NCI-H524 treated with DMSO at 0.1 percent for 48 hours (cell line): Measurements from ENCODE around the gene ECE2.
A peak's percentile ranks its signal among the peaks of the same experiment; 100 is the strongest.

Source experiments
- DNase-seq: peaks from one replicate; lab custom pipeline; 2025; lab: John Stamatoyannopoulos, UW

ECE2 gene

DNA sequence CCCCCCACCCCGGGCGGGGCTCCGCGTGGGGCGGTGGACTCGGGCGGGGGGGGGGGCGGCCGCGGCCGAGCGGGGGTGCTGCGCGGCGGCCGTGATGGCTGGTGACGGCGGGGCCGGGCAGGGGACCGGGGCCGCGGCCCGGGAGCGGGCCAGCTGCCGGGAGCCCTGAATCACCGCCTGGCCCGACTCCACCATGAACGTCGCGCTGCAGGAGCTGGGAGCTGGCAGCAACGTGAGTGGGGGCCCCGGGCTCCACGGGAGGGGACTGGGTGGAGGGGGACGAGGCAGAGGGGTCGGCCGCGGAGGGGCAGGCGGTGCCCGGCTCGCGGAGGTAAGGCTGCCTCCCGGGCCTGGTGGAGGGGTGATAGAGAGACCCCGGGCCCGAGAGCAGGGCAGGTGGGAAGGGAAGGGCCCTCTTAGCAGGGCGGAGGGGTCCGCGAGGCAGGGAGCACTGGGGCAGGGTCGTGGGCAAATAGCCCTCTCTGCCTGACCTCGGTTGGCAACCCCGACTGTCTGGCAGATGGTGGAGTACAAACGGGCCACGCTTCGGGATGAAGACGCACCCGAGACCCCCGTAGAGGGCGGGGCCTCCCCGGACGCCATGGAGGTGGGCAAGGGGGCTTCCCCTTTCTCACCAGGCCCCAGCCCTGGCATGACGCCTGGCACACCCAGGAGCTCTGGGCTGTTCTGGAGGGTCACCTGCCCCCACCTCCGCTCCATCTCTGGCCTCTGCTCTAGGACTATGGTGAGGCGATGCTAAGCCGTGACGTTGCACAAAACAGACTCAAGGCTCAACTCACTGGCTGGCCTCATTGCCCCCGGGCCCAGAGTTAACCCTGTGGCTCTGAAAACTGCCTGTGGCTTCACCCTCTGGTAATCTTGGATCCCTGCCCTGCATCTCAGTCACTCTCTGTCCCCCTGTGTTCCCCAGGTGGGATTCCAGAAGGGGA, at the start of gene ECE2:
ECE2 (plus strand) TSS at position 62 of the 950 bp plus-strand sequence; CDS start at position 194, 132 bp downstream.
- DNase-seq = no peak

DNA sequence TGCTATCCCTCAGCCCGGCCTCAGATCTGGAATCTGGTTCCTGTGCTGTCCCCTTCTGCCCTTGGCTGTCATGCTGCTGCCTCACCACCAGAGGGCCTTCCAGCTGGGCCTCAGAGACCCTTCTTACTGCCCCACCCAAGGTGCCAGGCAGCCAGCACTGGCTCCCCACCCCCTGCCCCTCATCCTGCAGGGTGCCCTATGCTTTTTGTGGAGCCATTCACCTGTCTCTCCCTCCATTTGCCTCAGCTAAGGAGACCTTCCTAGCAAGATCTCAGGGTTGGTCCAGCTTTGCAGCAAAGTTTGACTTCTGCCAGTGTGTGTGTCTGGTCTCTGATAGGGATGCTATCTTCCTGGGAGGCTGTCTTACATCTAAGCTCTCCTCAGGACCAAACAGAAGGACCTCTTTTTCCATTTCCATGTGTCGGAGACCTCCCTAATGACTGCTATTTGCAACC, 48.3 kb upstream of the ECE2 start:
- DNase-seq = peak; percentile 16

DNA sequence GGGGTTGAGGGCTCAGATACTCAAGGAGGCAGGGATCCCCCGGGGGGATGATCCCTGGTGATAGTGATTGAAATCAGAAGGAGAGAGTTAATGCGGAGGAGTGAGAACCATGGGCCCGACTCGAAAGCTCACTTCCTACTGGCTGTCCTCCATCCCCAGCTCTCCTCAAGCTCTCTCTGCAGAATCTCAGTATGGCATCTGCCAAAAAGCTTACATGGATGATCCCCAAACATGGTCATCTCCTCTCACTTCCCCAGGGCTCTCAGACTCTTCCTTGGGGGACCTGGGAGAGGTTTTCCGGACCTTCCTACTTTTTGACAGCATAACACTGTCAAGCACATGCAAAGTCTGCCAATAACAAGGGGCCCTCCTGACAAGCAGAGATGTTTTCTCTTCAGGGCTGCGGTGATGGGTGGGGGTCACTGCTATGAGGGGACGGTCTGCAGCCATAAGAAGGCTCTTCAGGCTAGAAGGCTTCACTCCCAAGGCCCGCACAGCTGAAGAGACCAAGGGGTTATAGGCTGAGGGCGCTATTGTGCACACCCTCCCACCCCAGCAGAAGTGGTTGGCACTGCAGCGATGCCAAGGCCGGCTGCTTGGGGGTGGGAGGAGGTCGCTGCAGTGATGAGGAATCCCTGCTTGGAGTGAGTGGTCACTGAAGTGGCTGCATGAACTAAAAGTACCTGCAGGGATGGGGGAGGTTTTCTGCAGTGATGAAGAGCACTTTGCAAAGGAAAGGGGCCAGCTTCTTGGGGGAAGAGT, 47.3 kb upstream of the ECE2 start:
- DNase-seq = no peak

- DNase-seq = peak; percentile 33
These were observed 46.3 kb upstream of the ECE2 start, which contains the start of gene VWA5B2 for GRCh38 chr3:184229394-184230080. TSS of gene VWA5B2 (plus strand) at chr3:184229585. CDS start at chr3:184230529, 944 bp downstream.

- peak; percentile 6 for DNase-seq
These were observed 45.7 kb upstream of the ECE2 start for GRCh38 chr3:184230081-184230602.

GRCh38 chr3:184230603-184231528, 45.0 kb upstream of the ECE2 start:
- no peak for DNase-seq

DNA sequence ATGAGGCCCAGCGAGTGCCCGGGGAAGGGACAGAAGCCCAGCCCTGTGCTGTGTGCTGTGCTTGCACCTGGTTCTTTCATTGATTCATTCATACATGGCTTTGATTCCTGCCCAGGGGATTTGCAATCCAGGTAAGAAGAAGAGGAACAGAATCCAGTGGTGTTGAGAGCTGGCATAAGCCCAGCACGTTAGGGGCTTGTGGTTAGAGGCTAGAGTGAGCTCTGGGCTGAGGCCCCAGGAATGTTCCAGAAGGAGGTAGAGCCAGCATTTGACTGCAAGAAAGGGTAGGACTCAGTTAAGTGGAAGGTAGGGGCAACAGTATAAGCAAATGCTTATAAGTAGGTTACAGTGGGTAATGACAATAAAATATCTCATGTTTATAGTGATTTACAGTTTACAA, 44.2 kb upstream of the ECE2 start:
- no peak for DNase-seq

- DNase-seq = no peak
These were observed 42.5 kb upstream of the ECE2 start for GRCh38 chr3:184233127-184233843.

DNA sequence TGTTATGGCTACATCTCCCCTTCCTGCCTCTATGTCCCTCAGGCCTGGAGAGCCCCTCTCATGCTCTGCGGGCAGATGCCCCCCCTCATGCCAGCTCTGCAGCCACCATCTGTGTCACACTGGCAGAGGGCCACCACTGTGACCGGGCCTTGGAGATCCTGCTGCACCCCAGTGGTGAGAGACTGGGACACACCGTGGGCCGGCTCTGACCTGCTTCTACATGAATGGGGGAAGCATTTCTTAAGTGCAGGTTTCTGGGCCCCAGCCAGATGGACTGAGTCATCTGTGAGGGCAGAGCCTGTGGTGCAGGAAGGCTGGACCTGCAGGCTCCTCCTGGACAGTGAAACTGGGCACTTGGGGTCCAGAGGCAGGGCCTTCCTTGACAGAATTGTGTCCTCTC, 41.6 kb upstream of the ECE2 start:
- peak; percentile 63 for DNase-seq

DNA sequence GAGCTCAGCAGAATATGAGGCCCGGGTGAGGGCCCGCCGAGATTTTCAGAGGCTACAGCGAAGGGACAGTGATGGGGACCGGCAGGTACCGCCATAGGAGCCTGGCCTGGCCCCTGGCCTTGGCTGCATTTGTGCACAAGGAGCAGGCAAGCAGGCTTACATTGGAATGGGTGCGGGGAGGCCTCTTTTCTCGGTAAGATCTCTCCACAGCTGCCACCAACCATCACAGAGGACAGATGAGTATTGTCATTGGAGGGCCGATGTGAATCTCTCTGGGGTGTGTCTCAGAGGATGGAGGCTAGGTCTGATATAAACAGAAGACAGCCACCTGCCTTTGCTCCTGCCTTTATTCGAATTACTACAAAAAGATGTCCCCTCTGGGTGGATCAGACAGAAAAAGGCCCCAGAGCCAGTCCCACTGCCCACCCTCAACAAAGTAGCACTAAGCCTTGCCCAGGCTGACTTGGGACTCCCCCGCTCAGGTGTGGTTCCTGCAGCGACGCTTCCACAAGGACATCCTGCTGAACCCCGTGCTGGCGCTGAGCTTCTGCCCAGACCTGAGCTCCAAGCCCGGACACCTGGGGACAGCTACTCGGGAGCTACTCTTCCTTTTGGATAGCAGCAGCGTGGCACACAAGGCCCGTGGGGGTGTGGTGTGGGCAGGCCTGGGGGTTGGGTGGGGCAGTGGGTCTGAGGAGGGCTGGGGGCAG, 41.0 kb upstream of the ECE2 start:
- peak; percentile 43 for DNase-seq

DNA sequence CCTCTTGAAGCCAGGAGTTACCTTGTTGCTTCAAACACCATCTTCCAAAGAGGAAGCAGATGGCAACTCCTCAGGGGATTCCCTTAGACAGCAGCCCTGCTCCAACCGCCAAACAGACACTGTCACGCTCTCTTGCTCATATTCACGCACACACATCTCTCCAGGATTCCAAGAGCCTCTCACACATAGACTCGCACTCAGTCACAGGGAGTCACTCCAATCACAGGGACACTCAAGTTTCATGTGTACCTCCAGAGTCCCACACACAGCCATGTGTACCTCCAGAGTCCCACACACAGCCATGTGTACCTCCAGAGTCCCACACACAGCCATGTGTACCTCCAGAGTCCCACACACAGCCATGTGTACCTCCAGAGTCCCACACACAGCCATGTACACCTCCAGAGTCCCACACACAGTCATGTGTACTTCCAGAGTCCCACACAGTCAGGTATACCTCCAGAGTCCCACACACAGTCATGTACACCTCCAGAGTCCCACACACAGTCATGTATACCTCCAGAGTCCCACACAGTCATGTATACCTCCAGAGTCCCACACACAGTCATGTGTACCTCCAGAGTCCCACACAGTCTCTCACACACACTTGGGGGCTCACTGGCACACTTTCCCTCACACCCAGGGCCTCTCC, 40.3 kb upstream of the ECE2 start:
- DNase-seq = peak; percentile 88

- DNase-seq = no peak
These were observed 39.8 kb upstream of the ECE2 start for GRCh38 chr3:184236033-184236410.

- DNase-seq = peak; percentile 5
These were observed 39.2 kb upstream of the ECE2 start for GRCh38 chr3:184236636-184237035.

DNA sequence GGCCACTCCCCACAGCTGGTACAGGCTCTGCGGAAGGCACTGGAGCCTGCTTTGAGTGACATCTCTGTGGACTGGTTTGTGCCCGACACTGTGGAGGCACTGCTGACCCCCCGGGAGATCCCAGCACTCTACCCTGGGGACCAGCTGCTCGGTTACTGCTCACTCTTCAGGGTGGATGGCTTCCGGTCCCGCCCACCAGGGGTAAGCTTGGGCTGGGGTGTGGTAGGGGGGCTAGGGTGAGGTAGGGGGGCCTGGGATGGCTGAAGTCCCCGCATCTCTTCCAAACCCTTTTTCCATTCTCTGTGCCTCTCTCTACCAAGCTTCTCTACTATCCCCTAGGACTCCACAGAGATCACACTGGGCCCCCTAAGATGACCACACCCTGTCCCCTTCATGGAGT, 38.6 kb upstream of the ECE2 start:
- no peak for DNase-seq

DNA sequence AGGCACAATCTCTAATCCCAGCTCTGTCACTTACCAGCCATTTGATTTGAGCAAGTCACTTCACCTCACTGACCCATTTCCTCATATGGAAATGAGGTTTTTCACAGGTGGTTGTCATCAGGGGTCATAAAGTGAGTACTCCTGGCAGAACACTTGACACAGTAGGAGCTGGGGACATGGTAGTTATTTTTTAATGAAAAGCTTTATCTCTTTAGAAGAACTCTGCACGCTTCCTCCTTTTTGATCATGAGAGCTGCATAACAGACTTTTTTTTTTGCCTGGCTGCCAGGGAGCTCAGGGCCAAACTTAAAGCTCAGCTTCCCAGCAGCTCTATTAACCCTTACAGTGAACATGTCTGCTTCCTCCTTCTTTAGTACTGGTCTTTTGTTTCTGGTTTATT, 38.0 kb upstream of the ECE2 start:
- no peak for DNase-seq

GRCh38 chr3:184238246-184238818, 37.5 kb upstream of the ECE2 start:
- no peak for DNase-seq

DNA sequence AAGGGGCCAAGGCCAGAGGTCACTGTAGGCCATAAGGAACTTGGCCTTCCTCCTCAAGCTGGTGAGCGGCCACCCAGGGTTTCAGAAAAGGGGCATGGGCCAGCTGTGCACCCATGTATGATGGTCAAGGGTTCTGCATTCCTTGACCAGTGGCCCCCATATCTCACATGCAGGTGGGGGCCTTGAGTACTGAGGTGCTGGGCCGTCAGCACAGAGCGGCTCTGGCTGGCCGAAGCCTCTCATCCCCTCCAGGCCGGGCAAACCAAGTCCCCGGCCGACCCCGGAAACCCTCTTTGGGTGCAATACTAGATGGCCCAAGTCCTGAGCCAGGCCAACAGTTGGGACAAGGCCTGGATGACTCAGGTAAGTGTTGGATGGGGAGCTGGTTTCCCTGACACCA, 36.6 kb upstream of the ECE2 start:
- no peak for DNase-seq

DNA sequence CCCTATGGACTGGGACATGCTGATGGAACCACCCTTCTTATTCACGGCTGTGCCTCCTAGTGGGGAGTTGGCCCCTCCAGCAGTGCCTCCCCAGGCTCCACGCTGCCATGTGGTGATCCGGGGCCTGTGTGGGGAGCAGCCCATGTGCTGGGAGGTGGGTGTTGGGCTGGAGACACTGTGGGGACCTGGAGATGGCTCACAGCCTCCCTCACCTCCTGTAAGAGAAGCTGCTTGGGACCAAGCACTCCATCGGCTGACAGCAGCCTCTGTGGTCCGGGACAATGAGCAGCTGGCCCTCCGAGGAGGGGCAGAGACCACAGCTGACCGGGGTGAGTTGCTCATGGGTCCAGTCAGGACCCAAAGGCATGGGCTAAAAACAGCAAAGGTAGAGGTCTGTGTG, 36.1 kb upstream of the ECE2 start:
- no peak for DNase-seq
